B cell (primary cell): ENCODE results near the gene TMEM209. TPM values are rescaled to one million over a fixed set of nuclear protein-coding genes. Genes with fewer than 3 reads are reported as not detected.

ENCODE experiments used
- ATAC-seq: fragments of 200-7000 bp; cut with Tn5 transposase; one replicate; pipeline ENCODE4 v1.10.0; 2021; ENCODE audit warnings: low read depth, mild to moderate bottlenecking, moderate number of reproducible peaks, moderate library complexity
- CTCF ChIA-PET: fragments of 350-600 bp; sonication (Branson Sonifier 250); formaldehyde crosslinking; loops from one replicate; lab custom pipeline; 2021; ENCODE audit warnings: antibody characterized with exemption, inconsistent platforms; lab: Charles Lee
- POLR2A ChIA-PET: fragments of 350-600 bp; sonication (Branson Sonifier 250); formaldehyde crosslinking; loops from one replicate; lab custom pipeline; 2021; ENCODE audit warnings: antibody characterized with exemption; lab: Charles Lee
- DNase-seq: peaks from one replicate; pipeline ENCODE4 v3.0.0; 2013
- H2AFZ ChIP-seq: 2 replicates; pipeline ENCODE4 v1.6.1; 2012; ENCODE audit warnings: mild to moderate bottlenecking, low read depth, low read length; ENCODE audit not compliant: insufficient read depth, poor library complexity, severe bottlenecking
- H3K27ac ChIP-seq, 2 donors: 1 replicate in 1 of 2; 2 replicates in 1 of 2; pipeline ENCODE4 v1.5.1; 2012 to 2013; ENCODE audit warnings: low read length in 2 of 2, mild to moderate bottlenecking in 2 of 2, moderate library complexity in 1 of 2
- H3K27me3 ChIP-seq, 4 experiments: fragments of 200-600 bp in 1 of 4; sonication (generic) in 1 of 4; replicated peaks in 1 of 4; 1 replicate in 2 of 4; 2 replicates in 2 of 4; pipeline versions ENCODE4 v1.6.1 to v1.7.0; 2013 to 2016; ENCODE audit warnings: low read length in 3 of 4, mild to moderate bottlenecking in 2 of 4, mixed read lengths in 1 of 4, moderate library complexity in 1 of 4; ENCODE audit not compliant: insufficient read depth in 4 of 4, control insufficient read depth in 3 of 4; ENCODE audit errors: control extremely low read depth in 1 of 4
- H3K36me3 ChIP-seq, 2 experiments: replicated peaks in 1 of 2; 1 replicate in 1 of 2; 2 replicates in 1 of 2; pipeline versions ENCODE4 v1.6.1 to v1.7.1; 2013; ENCODE audit warnings: low read length in 1 of 2; ENCODE audit not compliant: insufficient read depth in 2 of 2, control insufficient read depth in 1 of 2; ENCODE audit errors: control extremely low read depth in 1 of 2, extremely low read depth in 1 of 2
- H3K4me1 ChIP-seq, 2 donors: fragments of 200-600 bp in 1 of 2; sonication (generic) in 1 of 2; 1 replicate in 1 of 2; 2 replicates in 1 of 2; pipeline versions ENCODE4 v1.5.1 to v1.6.1; 2013 to 2017; ENCODE audit warnings: low read length in 2 of 2; ENCODE audit not compliant: control insufficient read depth in 2 of 2, insufficient read depth in 2 of 2
- H3K4me2 ChIP-seq: replicated peaks from 2 replicates; pipeline ENCODE3; 2012; ENCODE audit warnings: mild to moderate bottlenecking, low read depth, low read length; ENCODE audit not compliant: poor library complexity, severe bottlenecking
- H3K4me3 ChIP-seq, 5 experiments: fragments of 200-600 bp in 1 of 5; sonication (generic) in 1 of 5; 1 replicate in 3 of 5; 2 replicates in 2 of 5; pipeline versions ENCODE4 v1.5.1 to v1.7.0; 2011 to 2016; ENCODE audit warnings: low read length in 4 of 5, mild to moderate bottlenecking in 4 of 5, low read depth in 2 of 5, control low read depth in 1 of 5, moderate library complexity in 1 of 5; ENCODE audit not compliant: insufficient read depth in 1 of 5; ENCODE audit errors: control extremely low read depth in 1 of 5, extremely low read depth in 1 of 5
- H3K79me2 ChIP-seq: fragments of 200-600 bp; sonication (generic); one replicate; pipeline ENCODE4 v1.6.0; 2016; ENCODE audit warnings: low read length; ENCODE audit not compliant: control insufficient read depth, insufficient read depth
- H3K9ac ChIP-seq: fragments of 200-600 bp; sonication (generic); 2 replicates; pipeline ENCODE4 v1.6.1; 2017; ENCODE audit warnings: mild to moderate bottlenecking, low read length, moderate library complexity
- H3K9me3 ChIP-seq, 3 donors: one replicate each; pipeline versions ENCODE4 v1.6.1 to v1.7.1; 2013; ENCODE audit warnings: low read length in 2 of 3; ENCODE audit not compliant: control insufficient read depth in 2 of 3, insufficient read depth in 1 of 3; ENCODE audit errors: control extremely low read depth in 1 of 3
- H4K20me1 ChIP-seq: 2 replicates; pipeline ENCODE4 v1.6.0; 2012; ENCODE audit warnings: mild to moderate bottlenecking, low read length; ENCODE audit not compliant: insufficient read depth, control insufficient read depth, poor library complexity, severe bottlenecking
- H3K27ac Mint-ChIP-seq: one replicate; pipeline ENCODE4 v1.8.0; 2021; ENCODE audit warnings: mixed read lengths
- H3K27me3 Mint-ChIP-seq: one replicate; pipeline ENCODE4 v1.8.0; 2021; ENCODE audit warnings: mixed read lengths
- H3K4me1 Mint-ChIP-seq: one replicate; pipeline ENCODE4 v1.8.0; 2021; ENCODE audit warnings: mixed read lengths
- H3K4me3 Mint-ChIP-seq: one replicate; pipeline ENCODE4 v1.8.0; 2021; ENCODE audit warnings: mixed read lengths
- H3K9me3 Mint-ChIP-seq: one replicate; pipeline ENCODE4 v1.8.0; 2022; ENCODE audit warnings: mixed read lengths; ENCODE audit not compliant: insufficient read depth
- EZH2 ChIP-seq: IDR thresholded peaks from 2 replicates; pipeline ENCODE4 v1.6.1; 2012; ENCODE audit warnings: borderline replicate concordance, low read depth, mild to moderate bottlenecking, moderate library complexity, low read length; ENCODE audit not compliant: insufficient read depth, poor library complexity, severe bottlenecking
- WGBS: methylation state at CpG from one replicate; pipeline ENCODE4 v1.1.5; 2013; ENCODE audit warnings: missing lambda C conversion rate; ENCODE audit not compliant: insufficient coverage; 5-methylcytosine and 5-hydroxymethylcytosine counted together
- intact Hi-C: fragments of 100-400 bp; cut with micrococcal nuclease; formaldehyde crosslinking; loops from one replicate; pipeline ENCODE4 v1.10.0; 2022
- polyA plus RNA-seq: library from polyadenylated mRNA; depleted of rRNA; stranded (reverse); fragments of >200 nt; gene quantifications from 2 replicates; pipeline ENCODE4 v1.2.3, GENCODE V29; 2012
- total RNA-seq, 2 donors: library from RNA; stranded (reverse); fragments of 120-200 nt in 1 of 2; gene quantifications; 1 replicate in 1 of 2; 2 replicates in 1 of 2; pipeline versions ENCODE4 v1.2.3 to v1.2.4, GENCODE V29; 2013 to 2022
- TF ChIP-seq, protein P1 (sequence below): fragments of 200-600 bp; IDR thresholded peaks from one replicate; pipeline ENCODE4 v1.8.0; 2022; ENCODE audit warnings: antibody characterized with exemption, mild to moderate bottlenecking

Gene TMEM209
- total and polyA plus RNA-seq, 2 donors (not counting 1 experiment from before 2014, with no cell fraction given), result 15.8 to 35.8 TPM

DNA sequence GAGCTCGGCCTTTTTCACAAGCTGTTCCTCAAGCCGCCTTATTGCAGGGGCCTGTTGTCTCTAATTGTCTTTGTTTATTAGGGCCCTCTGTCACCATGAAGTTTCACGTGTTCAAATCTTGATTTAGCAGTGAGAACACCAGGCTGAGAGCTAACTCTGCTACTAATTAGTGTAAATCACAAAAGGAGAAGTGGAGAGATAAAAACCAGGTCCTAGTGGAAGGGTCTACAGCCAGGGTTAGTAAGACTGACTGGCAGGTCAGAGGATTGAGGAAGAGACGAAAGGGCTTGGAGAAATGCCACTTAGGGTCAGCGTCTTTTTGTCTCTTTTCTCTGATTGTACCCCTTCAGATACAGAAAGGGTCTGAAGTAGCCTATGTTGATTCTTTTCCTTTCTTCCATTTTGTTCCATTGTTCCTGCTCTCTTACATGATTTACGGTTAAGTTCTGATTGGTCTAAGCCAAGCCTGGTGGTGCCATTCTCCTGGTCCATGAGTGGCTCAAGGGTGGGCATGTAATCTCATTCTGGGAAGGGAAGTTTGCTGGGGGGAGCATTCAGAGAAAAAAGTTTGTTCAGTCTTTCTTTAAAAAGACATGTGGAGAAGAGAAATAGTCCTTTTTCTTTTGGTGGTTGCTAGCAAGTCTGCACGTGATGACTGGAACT, 23.8 kb upstream of the TMEM209 start:
- TF ChIP-seq, protein P1, sequence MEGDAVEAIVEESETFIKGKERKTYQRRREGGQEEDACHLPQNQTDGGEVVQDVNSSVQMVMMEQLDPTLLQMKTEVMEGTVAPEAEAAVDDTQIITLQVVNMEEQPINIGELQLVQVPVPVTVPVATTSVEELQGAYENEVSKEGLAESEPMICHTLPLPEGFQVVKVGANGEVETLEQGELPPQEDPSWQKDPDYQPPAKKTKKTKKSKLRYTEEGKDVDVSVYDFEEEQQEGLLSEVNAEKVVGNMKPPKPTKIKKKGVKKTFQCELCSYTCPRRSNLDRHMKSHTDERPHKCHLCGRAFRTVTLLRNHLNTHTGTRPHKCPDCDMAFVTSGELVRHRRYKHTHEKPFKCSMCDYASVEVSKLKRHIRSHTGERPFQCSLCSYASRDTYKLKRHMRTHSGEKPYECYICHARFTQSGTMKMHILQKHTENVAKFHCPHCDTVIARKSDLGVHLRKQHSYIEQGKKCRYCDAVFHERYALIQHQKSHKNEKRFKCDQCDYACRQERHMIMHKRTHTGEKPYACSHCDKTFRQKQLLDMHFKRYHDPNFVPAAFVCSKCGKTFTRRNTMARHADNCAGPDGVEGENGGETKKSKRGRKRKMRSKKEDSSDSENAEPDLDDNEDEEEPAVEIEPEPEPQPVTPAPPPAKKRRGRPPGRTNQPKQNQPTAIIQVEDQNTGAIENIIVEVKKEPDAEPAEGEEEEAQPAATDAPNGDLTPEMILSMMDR, result no peak
- no peak for TF ChIP-seq EZH2
- CTCF ChIA-PET, result no interaction called here
- POLR2A ChIA-PET, result no interaction called here

DNA sequence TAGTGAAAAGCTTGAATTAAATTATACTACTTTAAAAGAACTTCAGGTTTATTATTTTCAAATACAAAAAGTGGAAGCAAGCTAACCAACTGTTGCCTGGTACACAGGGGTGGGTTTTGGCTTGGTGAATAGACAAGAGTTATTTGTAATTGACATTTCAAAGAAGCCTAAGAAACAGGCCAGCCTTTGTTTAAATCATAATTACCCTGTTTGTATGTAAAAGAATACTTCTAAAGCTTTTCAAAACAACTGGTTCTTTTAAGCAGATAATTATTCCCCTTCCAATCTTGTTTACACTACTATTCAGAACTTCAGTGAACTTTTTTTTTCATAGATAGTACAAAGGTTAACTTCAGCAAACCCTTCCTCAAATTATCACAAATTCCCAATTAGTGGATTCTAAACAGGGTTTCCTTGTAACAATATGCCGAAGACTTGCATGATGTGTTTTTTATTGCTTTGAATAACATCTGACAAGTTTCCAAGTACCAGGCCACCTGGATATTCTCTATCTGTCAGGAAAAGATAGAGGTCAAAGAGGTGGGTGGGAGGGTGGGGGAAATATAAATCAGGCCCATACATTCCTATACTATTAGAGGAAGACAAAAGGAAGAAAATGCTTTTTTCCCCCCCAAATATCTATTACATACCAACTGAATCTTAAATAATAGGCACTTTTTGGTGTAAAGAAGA, 22.8 kb upstream of the TMEM209 start:
- no peaks in the 10 kb centered on the region for H3K9me3 ChIP-seq
- ChIA-PET CTCF (no interaction called here), POLR2A (no interaction called here)
- no peaks in the 10 kb centered on the region for H3K4me1 ChIP-seq
- ATAC-seq, result no peak
- no peaks in the 10 kb centered on the region for H4K20me1 ChIP-seq
- intact Hi-C loops, result no loop called here
- no peak overlapping the region for H3K9ac ChIP-seq
- Mint-ChIP-seq H3K9me3 (no peaks in the 10 kb centered on the region), H3K27me3 (peaks cover 6% of the 10 kb centered on the region), H3K4me3 (no peak overlapping the region), H3K27ac (no peak overlapping the region), H3K4me1 (peaks cover 2% of the 10 kb centered on the region)
- H3K79me2 ChIP-seq, result no peaks in the 10 kb centered on the region
- no CpG with 5 or more reads among the region's 1 CpG for WGBS
- H2AFZ ChIP-seq, result no peak overlapping the region
- no peak for DNase-seq
- H3K27me3 ChIP-seq, result no peaks in the 10 kb centered on the region
- no peaks in the 10 kb centered on the region for H3K36me3 ChIP-seq
- no peak for TF ChIP-seq EZH2
- TF ChIP-seq, protein P1, result no peak
- H3K4me2 ChIP-seq, result no peak overlapping the region
- H3K27ac ChIP-seq, result no peak overlapping the region
- H3K4me3 ChIP-seq, result no peak overlapping the region

More for the DNA sequence above, 23.8 kb upstream of the TMEM209 start:
- no peak overlapping the region for H3K27ac Mint-ChIP-seq
- Histone ChIP-seq H3K4me2 (no peak overlapping the region), H3K9ac (no peak overlapping the region), H3K9me3 (no peaks in the 10 kb centered on the region), H2AFZ (no peak overlapping the region), H3K36me3 (no peaks in the 10 kb centered on the region), H3K27ac (no peak overlapping the region), H3K4me1 (no peaks in the 10 kb centered on the region), H3K4me3 (no peak overlapping the region), H3K79me2 (no peaks in the 10 kb centered on the region), H3K27me3 (no peaks in the 10 kb centered on the region), H4K20me1 (no peaks in the 10 kb centered on the region)
- intact Hi-C loops, result no loop called here
- no peak overlapping the region for H3K4me3 Mint-ChIP-seq
- H3K27me3 Mint-ChIP-seq, result peaks cover 6% of the 10 kb centered on the region
- H3K9me3 Mint-ChIP-seq, result no peaks in the 10 kb centered on the region
- ATAC-seq (no peak), DNase-seq (no peak)
- no peaks in the 10 kb centered on the region for H3K4me1 Mint-ChIP-seq
- WGBS, result 86% methylated on average over 1 of the region's 7 CpGs
